Neural progenitor cell (in vitro differentiated cells): ENCODE results near the gene OR8G5. TPM values are rescaled to one million over a fixed set of nuclear protein-coding genes. Genes with fewer than 3 reads are reported as not detected.

Experiments used
- DNase-seq: peaks from one replicate; pipeline ENCODE4 v3.0.0-alpha.2; 2016; ENCODE audit warnings: low spot score
- H2AFZ ChIP-seq: fragments of 200-600 bp; sonication (generic); replicated peaks from 2 replicates; pipeline ENCODE4 v1.6.1; 2016; ENCODE audit warnings: antibody characterized with exemption
- H3F3A ChIP-seq: fragments of 200-600 bp; sonication (generic); 2 replicates; pipeline ENCODE4 v1.6.1; 2016; ENCODE audit warnings: antibody characterized with exemption, low read depth
- H3K27ac ChIP-seq: fragments of 200-600 bp; sonication (generic); 2 replicates; pipeline ENCODE4 v1.5.1; 2016; ENCODE audit warnings: mild to moderate bottlenecking
- H3K27me3 ChIP-seq: fragments of 200-600 bp; sonication (generic); 2 replicates; pipeline ENCODE4 v1.6.1; 2016; ENCODE audit warnings: mild to moderate bottlenecking, moderate library complexity
- H3K36me3 ChIP-seq: fragments of 200-600 bp; sonication (generic); 2 replicates; pipeline ENCODE4 v1.5.1; 2016
- H3K4me1 ChIP-seq: fragments of 200-600 bp; sonication (generic); 2 replicates; pipeline ENCODE4 v1.6.1; 2016; ENCODE audit warnings: mixed run types
- H3K4me2 ChIP-seq: fragments of 200-600 bp; sonication (generic); 2 replicates; pipeline ENCODE4 v1.6.1; 2016
- H3K4me3 ChIP-seq: fragments of 200-600 bp; sonication (generic); 2 replicates; pipeline ENCODE4 v1.5.1; 2016
- H3K79me2 ChIP-seq: fragments of 200-600 bp; sonication (generic); 2 replicates; pipeline ENCODE4 v1.6.1; 2016; ENCODE audit warnings: low read depth
- H3K9ac ChIP-seq: fragments of 200-600 bp; sonication (generic); 2 replicates; pipeline ENCODE4 v1.6.1; 2016
- H3K9me3 ChIP-seq: fragments of 200-600 bp; sonication (generic); 2 replicates; pipeline ENCODE4 v1.5.1; 2016; ENCODE audit warnings: low read depth
- H4K20me1 ChIP-seq: fragments of 200-600 bp; sonication (generic); 2 replicates; pipeline ENCODE4 v1.6.1; 2016; ENCODE audit warnings: low read depth
- H3K27ac Mint-ChIP-seq: 3 replicates; pipeline ENCODE4 v1.8.0; 2021; ENCODE audit warnings: mixed read lengths
- H3K27me3 Mint-ChIP-seq: 2 replicates; pipeline ENCODE4 v1.8.0; 2022; ENCODE audit warnings: low read depth, mild to moderate bottlenecking, inconsistent platforms, moderate library complexity, mixed read lengths; ENCODE audit not compliant: insufficient read depth
- H3K36me3 Mint-ChIP-seq: 3 replicates; pipeline ENCODE4 v1.8.0; 2021; ENCODE audit warnings: mixed read lengths
- H3K4me1 Mint-ChIP-seq: 3 replicates; pipeline ENCODE4 v1.8.0; 2021; ENCODE audit warnings: mixed read lengths
- H3K4me3 Mint-ChIP-seq: 3 replicates; pipeline ENCODE4 v1.8.0; 2021; ENCODE audit warnings: mild to moderate bottlenecking, moderate library complexity, mixed read lengths
- H3K9me3 Mint-ChIP-seq: 3 replicates; pipeline ENCODE4 v1.8.0; 2020; ENCODE audit warnings: mixed read lengths
- EZH2 ChIP-seq: fragments of 200-600 bp; sonication (generic); IDR thresholded peaks from 2 replicates; pipeline ENCODE4 v1.6.1; 2017; ENCODE audit warnings: antibody characterized with exemption, mild to moderate bottlenecking, moderate library complexity
- EZH2phosphoT487 ChIP-seq: fragments of 200-600 bp; sonication (generic); IDR thresholded peaks from 2 replicates; pipeline ENCODE4 v1.6.1; 2017; ENCODE audit warnings: antibody characterized with exemption
- total RNA-seq: library from RNA; depleted of rRNA; stranded (reverse); fragments of >200 nt; gene quantifications from 2 replicates; pipeline ENCODE4 v1.2.3, GENCODE V29; 2015; ENCODE audit warnings: low replicate concordance
- TF ChIP-seq, protein P1 (sequence below): fragments of 200-600 bp; sonication (generic); IDR thresholded peaks from 2 replicates; pipeline ENCODE4 v1.5.1; 2017; ENCODE audit warnings: antibody characterized with exemption, mild to moderate bottlenecking

Gene OR8G5, protein sequence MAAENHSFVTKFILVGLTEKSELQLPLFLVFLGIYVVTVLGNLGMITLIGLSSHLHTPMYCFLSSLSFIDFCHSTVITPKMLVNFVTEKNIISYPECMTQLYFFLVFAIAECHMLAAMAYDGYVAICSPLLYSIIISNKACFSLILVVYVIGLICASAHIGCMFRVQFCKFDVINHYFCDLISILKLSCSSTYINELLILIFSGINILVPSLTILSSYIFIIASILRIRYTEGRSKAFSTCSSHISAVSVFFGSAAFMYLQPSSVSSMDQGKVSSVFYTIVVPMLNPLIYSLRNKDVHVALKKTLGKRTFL
- not detected in 2 replicates for total RNA-seq

DNA sequence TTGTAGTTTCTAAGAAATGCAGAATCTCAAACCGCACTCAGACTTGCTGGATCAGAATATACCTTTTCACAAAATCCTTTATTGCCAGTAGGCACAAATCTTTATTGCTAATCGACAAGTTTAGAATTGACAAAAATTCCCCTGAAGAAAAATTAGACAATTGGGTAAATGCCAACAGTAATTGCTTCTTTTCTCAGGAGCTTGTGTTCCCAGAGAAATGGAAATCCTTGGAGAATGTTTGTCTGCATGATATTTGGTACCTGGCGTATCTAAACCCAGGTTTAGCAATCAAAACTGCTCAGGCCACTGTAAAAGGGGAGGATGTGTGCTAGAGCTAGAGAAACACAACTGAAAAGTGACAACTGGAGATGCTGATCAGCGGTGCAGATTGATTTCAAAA, at the start of gene OR8G5:
TSS of gene OR8G5 (plus strand) at position 301 of the 400 bp plus-strand sequence. CDS start 8,556 bp downstream, outside the sequence.
- no peak for TF ChIP-seq EZH2
- TF ChIP-seq, protein P1, sequence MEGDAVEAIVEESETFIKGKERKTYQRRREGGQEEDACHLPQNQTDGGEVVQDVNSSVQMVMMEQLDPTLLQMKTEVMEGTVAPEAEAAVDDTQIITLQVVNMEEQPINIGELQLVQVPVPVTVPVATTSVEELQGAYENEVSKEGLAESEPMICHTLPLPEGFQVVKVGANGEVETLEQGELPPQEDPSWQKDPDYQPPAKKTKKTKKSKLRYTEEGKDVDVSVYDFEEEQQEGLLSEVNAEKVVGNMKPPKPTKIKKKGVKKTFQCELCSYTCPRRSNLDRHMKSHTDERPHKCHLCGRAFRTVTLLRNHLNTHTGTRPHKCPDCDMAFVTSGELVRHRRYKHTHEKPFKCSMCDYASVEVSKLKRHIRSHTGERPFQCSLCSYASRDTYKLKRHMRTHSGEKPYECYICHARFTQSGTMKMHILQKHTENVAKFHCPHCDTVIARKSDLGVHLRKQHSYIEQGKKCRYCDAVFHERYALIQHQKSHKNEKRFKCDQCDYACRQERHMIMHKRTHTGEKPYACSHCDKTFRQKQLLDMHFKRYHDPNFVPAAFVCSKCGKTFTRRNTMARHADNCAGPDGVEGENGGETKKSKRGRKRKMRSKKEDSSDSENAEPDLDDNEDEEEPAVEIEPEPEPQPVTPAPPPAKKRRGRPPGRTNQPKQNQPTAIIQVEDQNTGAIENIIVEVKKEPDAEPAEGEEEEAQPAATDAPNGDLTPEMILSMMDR = no peak
- no peak for TF ChIP-seq EZH2phosphoT487
- Histone ChIP-seq H3K4me3 (no peak within 1 kb of the TSS), H3K4me2 (no peak within 1 kb of the TSS), H3K4me1 (no peaks in the 10 kb centered on the region), H3K27ac (no peak within 1 kb of the TSS), H2AFZ (no peak within 1 kb of the TSS), H3K27me3 (no peaks in the 10 kb centered on the region), H3K36me3 (no peaks in the 10 kb centered on the region), H3K79me2 (no peaks in the 10 kb centered on the region), H3F3A (no peaks in the 10 kb centered on the region), H3K9me3 (no peaks in the 10 kb centered on the region), H4K20me1 (no peaks in the 10 kb centered on the region), H3K9ac (no peak within 1 kb of the TSS)
- Mint-ChIP-seq H3K9me3 (no peaks in the 10 kb centered on the region), H3K27me3 (no peaks in the 10 kb centered on the region), H3K4me1 (no peaks in the 10 kb centered on the region), H3K27ac (no peak within 1 kb of the TSS), H3K4me3 (no peak within 1 kb of the TSS), H3K36me3 (no peaks in the 10 kb centered on the region)
- no peak for DNase-seq

DNA sequence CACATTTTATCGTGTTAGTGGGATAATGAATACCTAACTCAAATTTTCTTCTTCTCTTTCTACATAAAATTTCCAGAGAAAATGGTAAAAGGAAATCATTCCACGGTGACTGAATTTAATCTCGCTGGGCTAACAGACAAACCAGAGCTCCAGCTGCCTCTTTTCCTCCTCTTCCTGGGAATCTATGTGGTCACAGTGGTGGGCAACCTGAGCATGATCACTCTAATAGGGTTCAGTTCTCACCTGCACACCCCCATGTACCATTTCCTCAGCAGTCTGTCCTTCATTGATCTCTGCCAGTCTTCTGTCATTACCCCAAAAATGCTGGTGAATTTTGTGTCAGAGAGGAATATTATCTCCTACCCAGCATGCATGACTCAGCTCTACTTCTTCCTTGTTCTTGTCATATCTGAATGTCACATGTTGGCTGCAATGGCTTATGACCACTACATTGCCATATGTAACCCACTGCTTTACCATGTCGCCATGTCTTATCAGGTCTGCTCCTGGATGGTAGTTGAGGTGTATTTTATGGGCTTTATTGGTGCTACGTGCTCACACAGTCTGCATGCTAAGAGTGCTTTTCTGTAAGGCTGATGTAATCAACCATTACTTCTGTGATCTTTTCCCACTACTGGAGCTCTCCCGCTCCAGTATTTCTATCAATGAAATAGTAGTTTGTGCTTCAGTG, 48.9 kb upstream of the OR8G5 start:
- H2AFZ ChIP-seq = no peak overlapping the region
- Mint-ChIP-seq H3K27ac (no peak overlapping the region), H3K36me3 (no peaks in the 10 kb centered on the region), H3K4me1 (no peaks in the 10 kb centered on the region), H3K27me3 (no peaks in the 10 kb centered on the region), H3K9me3 (no peaks in the 10 kb centered on the region), H3K4me3 (no peak overlapping the region)
- no peaks in the 10 kb centered on the region for H3K9me3 ChIP-seq
- no peak overlapping the region for H3K9ac ChIP-seq
- H3F3A ChIP-seq = no peaks in the 10 kb centered on the region
- H3K79me2 ChIP-seq = no peaks in the 10 kb centered on the region
- H4K20me1 ChIP-seq = no peaks in the 10 kb centered on the region
- TF ChIP-seq, protein P1 = no peak
- TF ChIP-seq EZH2 (no peak), EZH2phosphoT487 (no peak)
- H3K27ac ChIP-seq = no peak overlapping the region
- no peak overlapping the region for H3K4me3 ChIP-seq
- DNase-seq = no peak
- no peaks in the 10 kb centered on the region for H3K27me3 ChIP-seq
- no peaks in the 10 kb centered on the region for H3K4me1 ChIP-seq
- no peak overlapping the region for H3K4me2 ChIP-seq
- no peaks in the 10 kb centered on the region for H3K36me3 ChIP-seq

DNA sequence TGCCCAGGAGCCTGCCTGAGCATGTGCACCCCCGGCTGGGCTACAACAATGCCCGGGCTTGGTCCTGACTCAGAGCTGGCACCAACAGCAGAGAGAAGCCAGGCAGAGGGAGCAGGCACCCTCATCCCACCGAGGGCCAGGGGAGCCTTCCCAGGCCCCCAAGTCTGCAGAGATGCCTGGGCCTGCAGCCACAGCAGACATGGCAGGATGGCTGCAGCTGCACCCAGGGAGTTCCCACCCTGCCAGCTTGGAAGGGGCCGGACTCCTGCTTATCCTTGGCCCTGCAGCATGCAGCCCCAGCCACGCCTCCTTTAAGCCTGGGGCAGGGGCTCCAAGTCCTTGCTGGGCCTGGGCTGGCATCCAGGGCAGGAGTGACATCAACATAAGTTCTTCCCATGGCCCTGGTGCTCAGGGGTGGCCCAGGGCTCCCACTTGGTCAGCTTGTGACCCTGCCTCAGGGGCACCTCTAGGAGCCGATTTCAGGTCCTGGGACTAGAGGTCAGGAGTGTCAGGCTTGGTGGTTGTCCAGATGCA, 46.3 kb upstream of the OR8G5 start:
- Mint-ChIP-seq H3K36me3 (no peaks in the 10 kb centered on the region), H3K27me3 (no peaks in the 10 kb centered on the region), H3K9me3 (no peaks in the 10 kb centered on the region), H3K4me1 (no peaks in the 10 kb centered on the region), H3K27ac (no peak overlapping the region), H3K4me3 (no peak overlapping the region)
- Histone ChIP-seq H3K9me3 (no peaks in the 10 kb centered on the region), H3K4me2 (no peak overlapping the region), H3K9ac (no peak overlapping the region), H3K27ac (no peak overlapping the region), H3K4me1 (peaks cover 7% of the 10 kb centered on the region), H3K36me3 (no peaks in the 10 kb centered on the region), H3F3A (no peaks in the 10 kb centered on the region), H3K79me2 (no peaks in the 10 kb centered on the region), H2AFZ (no peak overlapping the region), H4K20me1 (no peaks in the 10 kb centered on the region), H3K4me3 (no peak overlapping the region), H3K27me3 (no peaks in the 10 kb centered on the region)
- DNase-seq = no peak
- TF ChIP-seq EZH2 = no peak
- TF ChIP-seq, protein P1 = no peak
- TF ChIP-seq EZH2phosphoT487 = no peak
